ENCODE data around the gene ZNF573.
A peak's percentile ranks its signal among the peaks of the same experiment; 100 is the strongest.

ZNF573 gene

DNA sequence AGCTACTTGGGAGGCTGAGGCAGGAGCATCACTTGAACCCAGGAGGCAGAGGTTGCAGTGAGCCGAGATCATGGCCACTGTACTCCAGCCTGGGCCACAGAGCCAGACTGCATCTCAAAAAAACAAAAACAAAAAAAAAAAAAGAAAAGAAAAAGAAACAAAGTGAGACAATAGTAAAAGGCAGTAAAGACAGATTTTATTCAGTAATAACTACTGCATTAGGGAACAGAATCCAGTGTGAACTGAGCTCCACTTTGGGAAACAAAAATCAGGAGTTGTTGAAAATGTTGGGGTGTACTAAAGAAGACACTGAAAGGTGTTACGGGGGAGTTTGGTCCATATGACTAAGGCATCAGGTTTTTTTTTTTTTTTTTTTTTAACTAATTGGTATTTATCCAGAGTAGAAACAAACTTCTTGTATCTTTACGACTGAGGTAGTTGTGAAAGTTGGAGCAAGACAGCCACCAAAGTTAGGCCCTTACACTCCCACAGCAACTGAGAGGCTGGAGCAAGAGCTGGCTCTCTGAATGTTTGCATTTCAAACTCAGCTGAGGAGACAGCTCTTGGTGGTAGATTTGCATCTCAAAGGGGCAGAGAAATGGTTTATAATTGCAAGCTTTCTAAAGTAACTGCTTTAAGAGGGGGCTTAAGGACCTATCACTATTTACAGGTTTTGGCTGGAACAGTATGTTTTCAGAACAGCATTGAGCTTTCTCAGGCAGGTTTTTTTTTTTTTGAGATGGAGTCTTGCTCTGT, 84.1 kb downstream of the ZNF573 start:
- no peak for DNase-seq (ENCODE audit: low read depth in 2 of 2)

GRCh38 chr19:37692956-37693620, 86.3 kb downstream of the ZNF573 start:
- no peak for DNase-seq (ENCODE audit: low read depth in 2 of 2)

DNA sequence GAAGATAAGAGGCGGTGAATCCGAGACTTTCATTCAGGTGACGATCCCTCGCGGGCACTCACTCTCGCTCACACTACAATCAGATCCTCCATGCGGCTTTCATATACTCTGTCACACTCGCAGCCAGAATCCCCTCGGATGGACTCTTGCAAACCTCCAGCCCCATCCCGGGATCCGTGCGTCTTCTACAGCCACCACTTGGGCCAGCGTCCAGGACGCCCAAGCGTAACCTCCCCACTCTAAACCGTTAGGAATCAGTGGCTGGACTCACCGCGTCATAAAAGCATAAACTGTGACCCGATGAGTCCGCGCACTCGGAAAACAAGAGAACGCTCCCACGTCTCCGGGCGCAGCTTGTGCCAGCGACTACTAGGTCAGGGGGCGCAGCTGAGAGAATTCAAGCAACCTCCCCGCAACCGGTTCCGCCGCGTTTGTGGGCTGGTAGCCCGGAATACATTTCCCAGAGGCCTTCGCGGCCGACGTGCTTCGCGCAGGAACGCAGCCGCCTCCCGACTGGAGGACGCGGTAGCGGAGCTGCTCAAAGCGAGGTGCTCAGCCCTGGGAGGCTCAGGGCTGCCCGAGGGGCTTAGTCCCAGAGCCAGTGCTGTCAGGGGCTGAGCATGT, 87.4 kb downstream of the ZNF573 start:
- peak; percentile 49 to 63 for DNase-seq (ENCODE audit: low read depth in 2 of 2)
